ENCODE results near the gene HOXC4.

The HOXC4 gene

GRCh38 chr12:54010972-54011664 lies 42.5 kb upstream of the HOXC4 start:
- TF ChIP-seq GATA3 (IDR thresholded peaks at IDR 0.05; ENCODE audit: low read depth, low read length): no peak
- TF ChIP-seq GATA2 (IDR thresholded peaks at IDR 0.05; ENCODE audit: low read depth, low read length): no peak

- TF ChIP-seq GATA2 (IDR thresholded peaks at IDR 0.05; ENCODE audit: low read depth, low read length) (no peak), GATA3 (IDR thresholded peaks at IDR 0.05; ENCODE audit: low read depth, low read length) (no peak)
Observed at GRCh38 chr12:54011665-54012532, 41.7 kb upstream of the HOXC4 start.

DNA sequence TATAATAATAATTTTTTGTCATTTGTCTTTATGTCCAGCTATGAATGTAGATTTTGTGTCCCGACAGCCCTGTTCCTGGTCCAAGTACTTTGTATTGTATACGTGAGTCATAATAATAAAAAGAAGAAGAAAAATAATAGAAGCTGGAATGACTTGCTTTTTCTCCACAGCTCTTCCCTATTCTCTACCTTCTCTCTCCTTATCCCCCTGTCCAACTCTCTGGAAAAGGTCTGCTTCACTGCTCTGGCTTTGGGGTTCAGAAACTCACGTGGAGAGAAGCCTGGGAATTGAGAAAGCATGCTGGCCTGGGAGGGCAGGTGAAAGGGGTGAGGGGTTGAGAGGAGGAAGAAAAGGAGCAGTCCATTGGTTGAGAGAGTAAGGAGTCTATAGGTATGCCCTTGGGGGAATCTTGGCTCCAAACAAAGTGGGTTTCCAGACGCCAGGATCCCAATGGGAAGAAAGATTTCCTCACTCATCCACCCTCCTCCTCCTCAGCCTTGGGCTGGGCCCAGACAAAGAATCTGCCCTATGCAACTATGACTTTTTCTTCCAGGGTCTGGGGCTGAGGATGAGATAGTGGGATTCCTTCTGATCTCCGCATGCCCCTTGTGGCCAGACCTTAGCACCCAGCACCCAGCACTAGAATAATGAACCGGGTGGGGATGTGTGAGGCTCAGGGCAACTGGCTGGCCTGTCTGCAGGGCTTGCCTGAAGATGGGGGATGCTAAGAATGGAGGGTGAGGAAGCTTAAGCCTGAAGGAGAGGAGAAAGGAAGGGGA lies 40.8 kb upstream of the HOXC4 start:
- no peak for TF ChIP-seq GATA2 (IDR thresholded peaks at IDR 0.05; ENCODE audit: low read depth, low read length)
- TF ChIP-seq GATA3 (IDR thresholded peaks at IDR 0.05; ENCODE audit: low read depth, low read length): no peak

GRCh38 chr12:54014377-54015017 lies 39.1 kb upstream of the HOXC4 start:
- TF ChIP-seq GATA3 (IDR thresholded peaks at IDR 0.05; ENCODE audit: low read depth, low read length): no peak
- TF ChIP-seq GATA2 (IDR thresholded peaks at IDR 0.05; ENCODE audit: low read depth, low read length): no peak

DNA sequence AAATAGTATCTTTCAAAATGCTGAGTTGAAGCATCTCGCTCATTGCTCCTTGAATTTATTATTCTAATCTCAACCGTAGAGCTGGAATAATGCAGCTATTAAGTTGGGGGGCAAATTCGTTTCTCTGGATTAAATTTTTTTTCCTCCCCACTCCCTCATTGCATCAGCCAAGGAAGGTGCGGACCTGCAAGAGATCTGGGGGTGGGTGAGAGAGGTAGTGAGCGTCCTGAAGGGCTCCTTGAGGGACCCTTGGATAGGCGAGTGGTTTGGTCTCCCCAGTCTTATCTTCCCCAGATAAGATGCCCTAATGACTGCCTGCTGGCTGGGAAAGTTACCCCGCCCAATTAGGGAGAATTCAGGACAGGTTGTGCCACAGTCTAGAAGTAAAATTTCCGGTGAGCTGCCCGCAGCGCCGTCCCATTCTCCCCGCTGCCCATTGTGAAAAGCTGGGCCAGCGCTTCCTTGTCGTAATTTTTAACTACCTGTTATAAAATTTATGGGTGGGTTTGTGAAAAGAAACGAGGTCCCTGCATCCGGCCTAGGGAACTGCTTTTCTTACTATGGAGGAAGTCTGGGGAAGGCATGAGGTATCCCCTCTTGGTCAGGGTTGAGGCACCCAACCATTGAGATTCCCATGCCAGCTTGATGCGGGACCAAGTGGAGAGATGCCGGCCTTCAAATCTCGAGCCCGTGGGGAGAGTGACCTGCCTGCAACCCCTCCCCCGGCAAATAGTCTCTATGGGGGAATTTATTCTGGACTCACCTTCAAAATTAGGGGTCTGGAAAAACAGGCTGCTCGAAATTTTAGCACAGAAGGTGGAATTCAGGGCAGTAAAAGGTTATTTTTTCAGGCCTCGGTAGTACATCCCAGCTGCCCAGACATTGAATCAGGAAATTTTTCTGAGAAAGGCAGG lies 38.4 kb upstream of the HOXC4 start:
- no peak for TF ChIP-seq GATA3 (IDR thresholded peaks at IDR 0.05; ENCODE audit: low read depth, low read length)
- TF ChIP-seq GATA2 (IDR thresholded peaks at IDR 0.05; ENCODE audit: low read depth, low read length): no peak

DNA sequence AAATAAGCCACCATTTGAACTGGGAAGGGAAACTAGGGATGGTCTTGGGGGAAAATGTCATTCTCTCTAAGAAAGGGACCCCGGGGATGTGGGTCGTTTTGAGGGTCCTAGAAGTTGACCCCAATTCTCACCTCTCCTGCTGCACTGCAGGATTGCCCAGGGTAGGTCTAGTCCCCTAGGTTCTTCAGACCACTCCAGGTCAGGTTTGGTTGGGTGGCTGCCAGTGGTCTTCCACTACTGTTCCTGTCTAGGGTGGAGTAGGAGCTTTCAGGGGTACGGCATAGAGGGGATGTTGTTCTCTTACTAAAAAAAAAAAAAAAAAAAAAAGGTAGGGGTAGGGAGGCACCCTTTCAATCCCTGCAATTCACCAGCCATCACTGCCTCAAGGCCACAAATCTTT lies 37.6 kb upstream of the HOXC4 start:
- TF ChIP-seq GATA2 (IDR thresholded peaks at IDR 0.05; ENCODE audit: low read depth, low read length): no peak
- no peak for TF ChIP-seq GATA3 (IDR thresholded peaks at IDR 0.05; ENCODE audit: low read depth, low read length)

- no peak for TF ChIP-seq GATA2 (IDR thresholded peaks at IDR 0.05; ENCODE audit: low read depth, low read length)
- TF ChIP-seq GATA3 (IDR thresholded peaks at IDR 0.05; ENCODE audit: low read depth, low read length): no peak
Observed at GRCh38 chr12:54016478-54016964, 37.1 kb upstream of the HOXC4 start.

- TF ChIP-seq GATA3 (IDR thresholded peaks at IDR 0.05; ENCODE audit: low read depth, low read length) (no peak), GATA2 (IDR thresholded peaks at IDR 0.05; ENCODE audit: low read depth, low read length) (no peak)
Observed at GRCh38 chr12:54017027-54017788, 36.4 kb upstream of the HOXC4 start.

DNA sequence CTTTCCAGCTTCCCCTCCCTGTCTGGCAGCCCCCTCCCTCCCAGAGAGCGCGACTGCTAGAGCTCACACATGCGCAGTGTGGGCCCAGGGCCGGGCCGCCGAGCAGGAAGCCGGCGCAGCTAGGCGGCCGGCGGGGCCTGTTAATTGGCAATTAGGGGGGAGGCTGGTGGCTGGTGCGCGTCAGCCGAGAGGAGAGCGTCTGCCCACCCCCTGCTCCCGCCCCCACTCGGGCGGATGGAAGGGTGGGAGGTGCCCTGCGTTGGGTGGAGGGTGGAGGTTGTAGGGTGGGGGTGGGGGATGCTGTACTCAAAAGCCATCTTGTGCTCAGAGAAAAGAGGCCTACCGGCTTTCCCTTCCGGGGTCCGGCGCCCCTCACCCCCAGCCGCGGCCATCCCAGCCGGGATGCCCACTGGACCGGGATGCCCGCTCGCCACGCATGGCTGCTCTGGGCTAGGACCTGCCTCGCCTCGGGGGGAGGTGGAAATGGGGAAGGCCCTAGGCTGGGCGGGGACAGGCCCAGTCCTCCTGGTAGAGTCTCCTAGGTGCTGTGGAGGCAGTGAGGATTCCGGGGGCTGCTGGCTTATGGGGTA lies 35.7 kb upstream of the HOXC4 start:
- TF ChIP-seq GATA3 (IDR thresholded peaks at IDR 0.05; ENCODE audit: low read depth, low read length): no peak
- TF ChIP-seq GATA2 (IDR thresholded peaks at IDR 0.05; ENCODE audit: low read depth, low read length): no peak

GRCh38 chr12:54018468-54018984 lies 35.1 kb upstream of the HOXC4 start:
- no peak for TF ChIP-seq GATA3 (IDR thresholded peaks at IDR 0.05; ENCODE audit: low read depth, low read length)
- TF ChIP-seq GATA2 (IDR thresholded peaks at IDR 0.05; ENCODE audit: low read depth, low read length): no peak

- TF ChIP-seq GATA2 (IDR thresholded peaks at IDR 0.05; ENCODE audit: low read depth, low read length): no peak
- TF ChIP-seq GATA3 (IDR thresholded peaks at IDR 0.05; ENCODE audit: low read depth, low read length): no peak
Observed at GRCh38 chr12:54019091-54019811, 34.4 kb upstream of the HOXC4 start.
